ENCODE data around the gene TAS1R2.
"Not testable (repeated sequence)": the region's sequence is repeated elsewhere in the genome, so short reads cannot be mapped to it uniquely, and the experiment has no call there.

TAS1R2 gene

GRCh38 chr1:18883636-18884418 is 24.4 kb upstream of the TAS1R2 start:
- peak; percentile 82 to 83 for DNase-seq

GRCh38 chr1:18883079-18883478 is 23.6 kb upstream of the TAS1R2 start:
- DNase-seq = no peak

DNA sequence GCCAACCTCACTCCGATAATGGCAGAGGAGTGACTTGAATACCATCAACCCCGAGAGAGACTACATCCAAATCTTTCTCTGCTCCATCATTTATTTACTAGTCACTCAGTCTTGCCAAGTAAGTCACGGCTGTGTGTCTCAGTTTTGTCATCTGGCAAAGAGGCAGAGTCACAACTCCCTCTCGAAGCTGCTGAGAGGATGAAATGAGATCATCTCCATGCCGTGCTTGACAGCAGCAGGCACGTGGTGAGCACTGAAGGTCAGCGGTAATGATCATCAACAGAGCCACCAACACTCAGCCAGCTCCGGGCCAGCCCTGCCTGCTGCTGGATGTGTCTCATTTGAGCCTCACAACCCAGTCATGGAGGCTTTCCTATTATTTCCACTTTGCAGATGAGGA is 23.0 kb upstream of the TAS1R2 start:
- no peak for DNase-seq

GRCh38 chr1:18881642-18882431 is 22.4 kb upstream of the TAS1R2 start:
- no peak for DNase-seq

DNA sequence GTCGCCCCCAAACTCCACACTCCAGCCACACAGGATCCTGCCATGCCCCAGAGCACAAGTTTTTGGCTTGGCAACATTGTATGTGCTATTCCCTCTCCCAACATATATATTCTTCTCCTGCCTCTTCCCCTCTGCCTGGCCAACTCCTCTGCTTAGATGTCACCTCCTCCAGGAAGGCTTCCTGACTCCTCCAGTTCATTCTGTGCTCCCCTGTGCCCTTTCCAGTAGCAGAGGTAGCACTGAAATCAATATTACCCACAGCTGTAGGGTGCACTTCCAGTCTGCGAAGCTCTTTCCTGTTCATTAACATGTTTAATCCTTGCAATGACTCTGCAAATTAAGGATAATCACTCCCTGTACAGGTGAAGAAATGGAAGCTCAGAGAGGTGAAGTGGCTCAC is 21.7 kb upstream of the TAS1R2 start:
- DNase-seq = no peak

DNA sequence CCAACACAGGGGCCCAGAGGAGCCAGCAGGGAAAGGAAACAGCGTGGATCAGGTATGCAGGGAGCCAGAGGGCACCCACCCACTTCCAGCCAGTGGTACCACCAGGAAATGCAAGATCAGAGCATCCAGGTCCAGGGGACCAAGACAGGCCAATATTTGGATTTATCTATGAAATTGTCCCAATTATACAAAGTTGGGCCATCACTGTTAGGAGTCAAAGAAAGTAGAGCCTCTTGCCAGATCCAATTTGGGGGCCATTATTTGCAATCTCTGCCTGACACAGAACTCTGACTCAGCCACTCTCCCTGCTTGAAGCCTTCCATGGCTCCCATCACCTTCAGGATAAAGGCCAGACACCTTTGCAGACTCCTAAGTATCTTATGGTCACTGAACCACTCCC is 21.1 kb upstream of the TAS1R2 start:
- no peak for DNase-seq

- DNase-seq = no peak
Measured at GRCh38 chr1:18879791-18880309, 20.4 kb upstream of the TAS1R2 start.

GRCh38 chr1:18879215-18879790 is 19.8 kb upstream of the TAS1R2 start:
- DNase-seq = no peak

DNA sequence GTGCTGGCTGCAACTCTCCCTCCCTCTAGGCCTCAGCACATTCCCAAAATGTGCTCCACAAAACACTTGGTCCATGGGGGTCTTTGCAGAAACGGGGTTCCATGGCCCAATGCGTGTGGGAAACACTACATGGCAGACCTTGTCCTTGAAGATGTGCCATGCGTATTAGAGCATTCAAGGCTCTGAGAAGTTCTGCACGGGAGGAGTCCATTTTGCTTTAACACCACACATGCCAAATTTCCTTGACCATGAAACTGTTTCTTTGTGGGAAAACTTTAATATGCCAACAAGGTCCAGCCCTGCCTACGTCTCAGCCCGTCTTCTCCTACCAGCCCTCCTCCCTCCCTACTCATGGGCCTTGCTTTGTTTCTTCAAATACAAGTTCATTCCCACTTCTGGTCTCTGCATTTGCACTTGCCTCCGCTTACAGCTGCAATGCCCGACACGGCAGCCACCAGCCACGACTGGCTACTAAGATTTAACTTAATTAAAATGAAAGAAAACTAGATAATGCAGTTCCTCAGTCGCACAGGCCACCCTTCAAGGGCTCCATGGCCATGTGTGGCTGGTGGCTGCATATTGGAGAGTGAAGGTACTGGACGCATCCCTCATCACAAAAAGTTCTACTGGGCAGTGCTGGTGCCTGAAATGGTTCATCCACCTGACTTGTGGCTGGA is 19.2 kb upstream of the TAS1R2 start:
- no peak for DNase-seq

GRCh38 chr1:18877282-18877681 is 17.8 kb upstream of the TAS1R2 start:
- DNase-seq = no peak

GRCh38 chr1:18876210-18876609 is 16.8 kb upstream of the TAS1R2 start:
- no peak for DNase-seq

GRCh38 chr1:18875796-18876128 is 16.3 kb upstream of the TAS1R2 start:
- no peak for DNase-seq

DNA sequence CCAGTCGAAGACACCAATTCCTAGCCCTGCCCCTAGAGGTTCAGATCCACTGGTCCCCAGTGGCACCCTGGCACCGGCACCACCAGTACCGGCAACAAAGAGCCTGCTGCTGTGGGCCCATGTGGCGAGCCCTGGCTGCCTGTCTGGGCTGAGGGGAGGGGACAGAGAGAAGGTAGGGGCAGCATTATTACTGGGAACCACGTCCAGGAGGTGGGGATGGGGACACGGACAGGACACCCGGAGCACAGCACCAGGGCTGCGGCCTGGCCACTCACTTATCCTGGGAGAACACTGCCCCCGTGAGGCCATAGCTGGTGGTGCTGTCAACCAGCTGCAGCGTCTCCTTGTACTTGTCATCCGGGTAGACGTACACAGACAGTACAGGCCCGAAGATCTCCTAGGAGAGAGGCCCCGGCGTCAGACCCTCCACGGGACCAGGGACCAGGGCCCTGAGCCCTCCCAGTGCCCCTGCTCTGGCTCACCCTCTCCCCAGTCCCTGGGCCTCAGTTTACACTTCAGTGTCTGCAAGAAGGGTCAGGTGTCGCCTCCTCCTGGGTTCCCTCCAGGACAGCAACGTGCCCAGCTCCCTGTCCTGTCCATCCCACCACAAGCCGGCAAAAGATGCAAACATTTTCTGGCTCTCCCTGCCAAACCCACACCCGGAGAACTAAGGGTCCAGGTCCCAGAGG is 15.8 kb upstream of the TAS1R2 start:
- peak; percentile 80 to 83 for DNase-seq

DNA sequence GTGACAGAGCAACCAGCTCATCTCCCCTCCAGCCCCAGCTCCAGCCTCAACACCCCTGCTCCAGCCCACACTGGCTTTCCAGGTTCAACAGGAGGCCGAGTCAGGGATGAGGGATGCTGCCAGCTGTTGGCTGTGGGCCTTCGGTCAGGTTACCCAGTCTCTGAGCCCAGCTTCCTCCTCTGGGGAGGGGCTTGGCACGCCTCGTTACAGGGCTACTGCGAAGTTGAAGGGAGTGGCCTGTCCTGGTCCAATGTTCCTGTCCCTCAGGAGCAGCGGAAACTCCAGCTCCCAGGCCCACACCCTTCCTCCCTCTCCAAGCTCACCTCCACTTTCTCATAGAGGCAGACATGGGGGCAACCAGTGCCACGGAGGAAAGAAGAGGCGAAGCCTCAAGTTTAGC is 15.1 kb upstream of the TAS1R2 start:
- no peak for DNase-seq

DNA sequence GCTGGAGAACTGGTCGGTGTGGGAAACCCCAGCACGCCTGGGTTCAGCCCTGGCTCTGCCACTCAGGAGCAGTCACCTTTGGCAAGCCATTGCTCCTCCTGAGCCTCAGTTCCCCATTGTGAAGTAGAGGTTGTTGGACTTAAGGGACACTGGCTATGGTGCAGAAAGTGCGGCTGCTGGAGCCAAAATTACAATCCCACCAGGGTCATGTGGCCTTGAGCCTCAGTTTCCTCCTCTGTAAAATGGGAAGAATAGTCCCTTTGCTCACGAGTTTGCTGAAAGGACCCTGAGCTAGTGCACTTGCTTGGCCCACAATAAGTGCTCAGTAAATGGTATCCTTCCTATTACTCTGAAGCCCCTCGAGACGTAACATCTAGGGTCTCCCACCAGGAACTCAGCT is 14.6 kb upstream of the TAS1R2 start:
- DNase-seq = no peak

- no peak for DNase-seq
Measured at GRCh38 chr1:18872071-18872611, 12.7 kb upstream of the TAS1R2 start.

GRCh38 chr1:18871401-18872070 is 12.1 kb upstream of the TAS1R2 start:
- DNase-seq = no peak

GRCh38 chr1:18870957-18871356 is 11.5 kb upstream of the TAS1R2 start:
- no peak for DNase-seq

- not testable (repeated sequence) for DNase-seq
Measured at GRCh38 chr1:18870595-18870865, 11.1 kb upstream of the TAS1R2 start.

DNA sequence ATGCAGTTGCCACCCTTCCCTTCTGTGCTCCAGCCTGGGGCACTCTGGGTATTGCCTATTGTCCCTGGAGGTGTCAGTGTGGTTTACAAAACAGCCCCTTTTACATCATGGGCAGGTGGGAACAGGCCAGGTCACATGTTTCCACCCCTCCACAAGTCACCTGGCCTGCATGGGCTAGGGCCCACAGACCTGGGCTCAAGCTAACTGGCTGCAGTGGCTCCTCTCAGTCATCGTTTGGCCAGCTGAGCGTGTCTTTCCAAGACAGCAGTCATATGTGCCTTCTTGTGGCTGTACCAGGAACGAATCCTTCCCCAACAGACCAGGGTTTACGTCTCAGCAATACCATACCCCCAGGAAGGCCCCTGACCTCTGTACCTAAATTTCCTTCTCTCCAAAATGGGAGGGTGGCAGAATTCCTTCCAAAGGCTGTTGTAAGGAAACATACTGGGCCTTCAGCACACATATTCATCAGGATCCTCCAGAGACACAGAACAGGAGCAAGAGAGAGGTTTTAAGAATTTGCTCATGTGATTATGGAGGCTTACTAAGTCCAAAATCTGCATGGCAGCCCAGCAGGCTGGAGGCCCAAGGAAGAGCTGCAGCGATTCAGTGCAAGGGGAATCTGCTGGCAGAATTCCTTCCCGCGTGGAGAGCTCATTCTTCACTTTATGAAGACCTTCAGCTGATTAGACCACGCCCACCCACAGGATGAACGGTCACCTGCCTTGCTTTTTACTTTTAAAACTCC is 10.6 kb upstream of the TAS1R2 start:
- DNase-seq = no peak

DNA sequence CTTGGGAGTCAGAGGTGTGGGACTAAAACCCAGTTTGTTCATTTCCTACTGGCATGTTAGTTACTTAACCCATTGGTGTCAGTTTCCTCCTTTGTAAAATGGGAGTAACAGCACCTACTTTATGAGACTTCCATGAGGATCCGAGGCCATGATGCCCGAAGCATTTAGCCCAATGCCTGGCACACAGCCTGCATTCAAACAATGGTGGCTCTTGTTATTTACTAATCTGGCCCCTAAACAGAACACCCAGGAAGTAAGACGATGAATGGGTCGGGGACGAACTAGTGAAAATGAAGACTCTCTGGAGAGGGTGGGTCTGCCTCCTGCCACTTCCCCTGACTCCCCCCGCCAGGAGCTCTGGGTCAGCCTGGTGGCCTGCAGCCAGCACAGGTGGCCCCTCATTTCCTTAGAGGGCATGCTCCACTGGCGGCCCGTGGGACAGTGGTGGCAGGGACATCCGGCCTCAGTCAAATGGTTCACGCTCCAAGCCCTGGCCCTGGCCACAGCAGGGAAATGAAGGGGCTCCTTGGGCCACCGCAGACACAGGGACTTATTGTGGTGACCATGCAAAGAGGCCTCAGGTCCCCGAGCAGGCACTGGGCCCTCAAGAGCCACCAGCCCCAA is 9.5 kb upstream of the TAS1R2 start:
- no peak for DNase-seq

Measured in activated CD4-positive, alpha-beta T cell treated with anti-CD3 and anti-CD28 coated beads, Interleukin-2, amount 50 U/mL, for 48 hours (primary cell).